Measurements from ENCODE around the gene MAD1L1. TPM values are rescaled to one million over a fixed set of nuclear protein-coding genes. Genes with fewer than 3 reads are reported as not detected.

The MAD1L1 gene
- total and polyA plus RNA-seq, 2 of the 4 experiments (the other 2 are of a cell fraction) = 29.0 to 40.9 TPM

DNA sequence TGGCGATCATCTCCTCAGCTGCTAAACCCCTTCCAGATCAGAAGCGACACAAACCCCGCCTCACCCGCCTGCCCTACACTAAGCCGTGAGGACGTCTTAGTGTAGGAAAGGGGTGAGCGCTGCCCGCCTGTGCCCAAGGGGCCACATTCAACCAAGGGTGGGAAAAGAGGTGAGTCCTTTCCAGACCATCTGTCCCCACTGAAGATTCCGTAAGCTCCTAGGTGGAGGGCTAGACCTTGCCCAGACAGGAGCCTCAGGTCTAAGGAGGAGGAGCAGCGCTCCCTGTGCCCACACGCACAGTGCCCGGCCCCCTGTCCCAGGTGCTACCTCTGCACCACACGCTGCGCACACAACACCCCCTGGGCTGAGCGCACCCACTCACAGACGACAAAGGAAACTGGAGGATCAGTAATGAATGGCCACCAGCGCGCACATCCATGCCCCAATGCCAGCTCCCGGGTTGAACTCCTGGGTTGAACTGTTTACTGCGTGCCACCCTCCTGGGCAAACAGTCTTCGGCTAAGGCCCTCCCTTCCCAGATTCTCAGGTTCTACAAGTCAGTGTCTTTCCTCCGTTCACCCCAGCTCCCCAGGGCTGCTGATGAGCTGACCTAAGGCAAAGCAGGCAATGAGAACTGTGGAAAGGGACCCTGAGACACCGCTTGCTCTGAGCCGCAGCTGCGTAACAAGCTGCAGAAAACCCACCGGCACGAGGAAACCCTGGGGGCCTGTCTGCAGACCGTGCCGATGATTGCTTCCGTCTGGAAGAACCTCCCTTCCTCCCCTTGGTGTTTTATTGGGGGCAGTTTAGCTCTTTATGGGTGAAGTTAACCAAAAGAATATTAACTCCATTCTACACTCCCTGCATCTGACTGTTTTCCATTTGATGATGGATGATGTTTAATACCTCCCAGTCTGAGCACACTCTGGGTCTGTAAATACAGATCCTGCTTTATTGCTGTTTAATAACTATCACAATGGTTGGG, 185.9 kb downstream of the MAD1L1 start:
- H3K9me3 ChIP-seq (ENCODE audit: control insufficient read depth, insufficient read depth, low read length) = no peaks in the 10 kb centered on the region
- ChIA-PET CTCF (no interaction called here), POLR2A (ENCODE audit: unreplicated experiment) (no interaction called here)
- in situ Hi-C loops (cut with MboI; ENCODE audit: low sequenced_read_pairs) (no loop called here), intact Hi-C loops (cut with micrococcal nuclease) (no loop called here), dilution Hi-C loops (cut with HindIII; ENCODE audit: low sequenced_read_pairs, unreplicated experiment) (no loop called here)
- no peak overlapping the region for H2AK5ac ChIP-seq (ENCODE audit: low read depth, low read length)
- no peak overlapping the region for H3K4me3 ChIP-seq (ENCODE audit: insufficient read depth, low read depth, low read length)
- no peak overlapping the region for H2AK9ac ChIP-seq (replicated peaks; ENCODE audit: low read depth, low read length, poor library complexity)
- H2AFZ ChIP-seq (replicated peaks; ENCODE audit: low read length, poor library complexity) = no peak overlapping the region
- H3K23ac ChIP-seq (ENCODE audit: low read depth, low read length) = no peak overlapping the region
- no peak overlapping the region for H3K4ac ChIP-seq (ENCODE audit: low read depth, low read length)
- no peak overlapping the region for H3K56ac ChIP-seq (ENCODE audit: extremely low read depth, insufficient read depth, low read length)
- H2BK120ac ChIP-seq (ENCODE audit: low read depth, low read length) = no peak overlapping the region
- no peak for TF ChIP-seq POLR2A (IDR thresholded peaks at IDR 0.05; ENCODE audit: low read depth, low read length)
- TF ChIP-seq CHD1 (IDR thresholded peaks at IDR 0.05; ENCODE audit: low read depth, low read length) = no peak
- no peak for TF ChIP-seq MAFK (IDR thresholded peaks at IDR 0.05; ENCODE audit: low read depth, low read length)
- TF ChIP-seq CEBPB (IDR thresholded peaks at IDR 0.05; ENCODE audit: low read depth, low read length) = no peak
- no peak for TF ChIP-seq RFX5 (IDR thresholded peaks at IDR 0.05; ENCODE audit: low read depth, low read length)
- TF ChIP-seq, protein P1, sequence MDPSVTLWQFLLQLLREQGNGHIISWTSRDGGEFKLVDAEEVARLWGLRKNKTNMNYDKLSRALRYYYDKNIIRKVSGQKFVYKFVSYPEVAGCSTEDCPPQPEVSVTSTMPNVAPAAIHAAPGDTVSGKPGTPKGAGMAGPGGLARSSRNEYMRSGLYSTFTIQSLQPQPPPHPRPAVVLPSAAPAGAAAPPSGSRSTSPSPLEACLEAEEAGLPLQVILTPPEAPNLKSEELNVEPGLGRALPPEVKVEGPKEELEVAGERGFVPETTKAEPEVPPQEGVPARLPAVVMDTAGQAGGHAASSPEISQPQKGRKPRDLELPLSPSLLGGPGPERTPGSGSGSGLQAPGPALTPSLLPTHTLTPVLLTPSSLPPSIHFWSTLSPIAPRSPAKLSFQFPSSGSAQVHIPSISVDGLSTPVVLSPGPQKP (IDR thresholded peaks at IDR 0.05; ENCODE audit: borderline replicate concordance, low read depth, low read length) = no peak
- 89% methylated on average over 6 of the region's 30 CpGs; no CpG with 5 or more reads in 1 of the 2 experiments for WGBS, 2 experiments (ENCODE audit: extremely low coverage in 2 of 2, insufficient read length in 1 of 2)
- BruUV-seq (replicated peaks) = no TSS peak
- peaks cover 5% of the 10 kb centered on the region; the same call in 1 of the 2 replicates for H3K36me3 ChIP-seq (ENCODE audit: control insufficient read depth, insufficient read depth, low read length)
- H3K18ac ChIP-seq (ENCODE audit: low read depth, low read length) = no peak overlapping the region
- no peak overlapping the region for H3K9ac ChIP-seq (ENCODE audit: low read depth, low read length)
- H3K4me1 ChIP-seq (ENCODE audit: control insufficient read depth, insufficient read depth, low read length) = no peaks in the 10 kb centered on the region
- no peak overlapping the region for H2BK5ac ChIP-seq (ENCODE audit: low read depth, low read length, poor library complexity, severe bottlenecking)
- H2BK20ac ChIP-seq (ENCODE audit: low read depth, low read length) = no peak overlapping the region
- no peaks in the 10 kb centered on the region for H3K27me3 ChIP-seq (ENCODE audit: control insufficient read depth, insufficient read depth, low read length)
- peaks cover 9% of the 10 kb centered on the region for H3K9me1 ChIP-seq (ENCODE audit: insufficient read depth, low read length)
- no peak for DNase-seq
- H3K27ac ChIP-seq (ENCODE audit: insufficient read depth, low read length) = no peak overlapping the region
- H4K20me1 ChIP-seq (ENCODE audit: insufficient read depth, low read length) = peaks cover 4% of the 10 kb centered on the region
- H3K79me1 ChIP-seq (ENCODE audit: low read depth in 1 of 2, low read length in 2 of 2) = peaks cover 6 to 16% of the 10 kb centered on the region in 2 experiments; a peak in 3 of 4 replicates
- H3K4me2 ChIP-seq (ENCODE audit: low read depth, low read length) = no peak overlapping the region
- no peak overlapping the region for H4K5ac ChIP-seq (ENCODE audit: low read depth, low read length)
- no peak for ATAC-seq (ENCODE audit: low read depth)
- H4K91ac ChIP-seq (ENCODE audit: insufficient read depth, low read depth, low read length) = no peak overlapping the region
- H2BK15ac ChIP-seq (ENCODE audit: low read depth, low read length) = no peak overlapping the region
- H3K14ac ChIP-seq (replicated peaks; ENCODE audit: low read depth, low read length) = no peak overlapping the region
- H4K8ac ChIP-seq (ENCODE audit: low read depth in 2 of 2, low read length in 2 of 2) = no peak overlapping the region
